IMR-90 (cell line): ENCODE results near the gene KCTD19. TPM values are rescaled to one million over a fixed set of nuclear protein-coding genes. Genes with fewer than 3 reads are reported as not detected.

Experiments
- ATAC-seq: fragments of 200-7000 bp; cut with Tn5 transposase; 2 replicates; pipeline ENCODE4 v1.9.1; 2020; ENCODE audit warnings: low read depth, mild to moderate bottlenecking, moderate library complexity
- BruUV-seq: library from RNA; stranded (reverse); fragments of 400-500 nt; replicated peaks from 2 replicates; lab custom pipeline; 2021; lab: Mats Ljungman, UMichigan
- CTCF ChIA-PET: fragments of 300-600 bp; formaldehyde crosslinking; extraction: SDS; loops from one replicate; lab custom pipeline; 2021; ENCODE audit warnings: antibody characterized with exemption; lab: Yijun Ruan, JAX
- POLR2A ChIA-PET: fragments of 300-600 bp; sonication (Branson Sonifier 250); formaldehyde crosslinking; loops from one replicate; lab custom pipeline; 2022; ENCODE audit warnings: antibody characterized with exemption; ENCODE audit not compliant: unreplicated experiment; lab: Charles Lee
- DNase-seq: peaks from one replicate; pipeline ENCODE4 v3.0.0; 2013
- H2AFZ ChIP-seq: replicated peaks from 2 replicates; pipeline ENCODE3; 2013; ENCODE audit warnings: low read length, mild to moderate bottlenecking; ENCODE audit not compliant: poor library complexity
- H2AK5ac ChIP-seq: 2 replicates; pipeline ENCODE4 v1.6.1; 2013; ENCODE audit warnings: low read depth, low read length, inconsistent platforms
- H2AK9ac ChIP-seq: replicated peaks from 2 replicates; pipeline ENCODE3; 2013; ENCODE audit warnings: mild to moderate bottlenecking, low read depth, low read length, moderate library complexity; ENCODE audit not compliant: poor library complexity
- H2BK120ac ChIP-seq: 2 replicates; pipeline ENCODE4 v1.6.1; 2013; ENCODE audit warnings: low read depth, low read length, inconsistent platforms
- H2BK15ac ChIP-seq: 3 replicates; pipeline ENCODE4 v1.6.1; 2013; ENCODE audit warnings: low read depth, low read length, inconsistent platforms
- H2BK20ac ChIP-seq: 2 replicates; pipeline ENCODE4 v1.6.1; 2013; ENCODE audit warnings: low read depth, mild to moderate bottlenecking, inconsistent platforms, low read length, moderate library complexity
- H2BK5ac ChIP-seq: 2 replicates; pipeline ENCODE4 v1.6.1; 2013; ENCODE audit warnings: mild to moderate bottlenecking, low read depth, low read length, inconsistent platforms; ENCODE audit not compliant: poor library complexity, severe bottlenecking
- H3K14ac ChIP-seq: replicated peaks from 2 replicates; pipeline ENCODE4 v1.6.1; 2013; ENCODE audit warnings: low read depth, low read length, inconsistent platforms
- H3K18ac ChIP-seq: 2 replicates; pipeline ENCODE4 v1.6.1; 2013; ENCODE audit warnings: low read depth, low read length, control low read depth
- H3K23ac ChIP-seq: 2 replicates; pipeline ENCODE4 v1.6.1; 2013; ENCODE audit warnings: low read depth, low read length, inconsistent platforms
- H3K27ac ChIP-seq: 2 replicates; pipeline ENCODE4 v1.5.1; 2013; ENCODE audit warnings: mild to moderate bottlenecking, control low read depth, low read length; ENCODE audit not compliant: insufficient read depth
- H3K27me3 ChIP-seq: 2 replicates; pipeline ENCODE4 v1.6.1; 2013; ENCODE audit warnings: low read length; ENCODE audit not compliant: control insufficient read depth, insufficient read depth
- H3K36me3 ChIP-seq: 2 replicates; pipeline ENCODE4 v1.6.1; 2013; ENCODE audit warnings: low read length, mixed read lengths; ENCODE audit not compliant: control insufficient read depth, insufficient read depth
- H3K4ac ChIP-seq: 2 replicates; pipeline ENCODE4 v1.6.1; 2013; ENCODE audit warnings: low read depth, low read length, inconsistent platforms
- H3K4me1 ChIP-seq: 2 replicates; pipeline ENCODE4 v1.6.1; 2013; ENCODE audit warnings: low read length, mixed read lengths; ENCODE audit not compliant: control insufficient read depth, insufficient read depth
- H3K4me2 ChIP-seq: 2 replicates; pipeline ENCODE4 v1.6.1; 2013; ENCODE audit warnings: low read depth, mild to moderate bottlenecking, control low read depth, low read length, moderate library complexity
- H3K4me3 ChIP-seq: 2 replicates; pipeline ENCODE4 v1.5.1; 2013; ENCODE audit warnings: low read depth, mild to moderate bottlenecking, control low read depth, low read length, moderate library complexity; ENCODE audit not compliant: insufficient read depth
- H3K56ac ChIP-seq: 2 replicates; pipeline ENCODE4 v1.6.1; 2013; ENCODE audit warnings: low read length, inconsistent platforms; ENCODE audit not compliant: insufficient read depth; ENCODE audit errors: extremely low read depth
- H3K79me1 ChIP-seq, 2 experiments: 2 replicates each; pipeline ENCODE4 v1.6.1; 2013; ENCODE audit warnings: low read length in 2 of 2, inconsistent platforms in 1 of 2, low read depth in 1 of 2
- H3K9ac ChIP-seq: 2 replicates; pipeline ENCODE4 v1.6.1; 2013; ENCODE audit warnings: low read depth, low read length, control low read depth
- H3K9me1 ChIP-seq: 2 replicates; pipeline ENCODE4 v1.6.1; 2013; ENCODE audit warnings: low read length, inconsistent platforms; ENCODE audit not compliant: insufficient read depth
- H3K9me3 ChIP-seq: 2 replicates; pipeline ENCODE4 v1.6.1; 2013; ENCODE audit warnings: low read length; ENCODE audit not compliant: control insufficient read depth, insufficient read depth
- H4K20me1 ChIP-seq: 2 replicates; pipeline ENCODE4 v1.6.1; 2013; ENCODE audit warnings: low read length, inconsistent platforms; ENCODE audit not compliant: insufficient read depth
- H4K5ac ChIP-seq: 2 replicates; pipeline ENCODE4 v1.6.1; 2013; ENCODE audit warnings: mild to moderate bottlenecking, low read depth, low read length, control low read depth
- H4K8ac ChIP-seq, 2 experiments: 2 replicates each; pipeline ENCODE4 v1.6.1; 2013; ENCODE audit warnings: low read depth in 2 of 2, low read length in 2 of 2, control low read depth in 1 of 2, inconsistent platforms in 1 of 2
- H4K91ac ChIP-seq: 2 replicates; pipeline ENCODE4 v1.6.1; 2013; ENCODE audit warnings: low read depth, low read length, inconsistent platforms; ENCODE audit not compliant: insufficient read depth
- BHLHE40 ChIP-seq: fragments of 150-350 bp; IDR thresholded peaks from 2 replicates; pipeline ENCODE4 v1.6.1; 2016; ENCODE audit warnings: mild to moderate bottlenecking, low read depth, low read length
- CHD1 ChIP-seq: IDR thresholded peaks from 2 replicates; pipeline ENCODE4 v1.6.1; 2012; ENCODE audit warnings: low read depth, low read length, improper control_type of control experiment
- FOS ChIP-seq: fragments of 150-350 bp; IDR thresholded peaks from 2 replicates; pipeline ENCODE4 v1.6.1; 2016; ENCODE audit warnings: low read depth, low read length
- MAFK ChIP-seq: IDR thresholded peaks from 2 replicates; pipeline ENCODE4 v1.6.1; 2012; ENCODE audit warnings: low read depth, low read length, improper control_type of control experiment
- MAZ ChIP-seq: IDR thresholded peaks from 2 replicates; pipeline ENCODE4 v1.6.1; 2012; ENCODE audit warnings: low read depth, mild to moderate bottlenecking, low read length, improper control_type of control experiment, moderate library complexity, borderline replicate concordance
- MXI1 ChIP-seq: IDR thresholded peaks from 2 replicates; pipeline ENCODE4 v1.6.1; 2012; ENCODE audit warnings: low read depth, mild to moderate bottlenecking, low read length, moderate library complexity, borderline replicate concordance
- NFE2L2 ChIP-seq: fragments of 150-350 bp; IDR thresholded peaks from 2 replicates; pipeline ENCODE4 v1.6.1; 2016; ENCODE audit warnings: low read depth, mild to moderate bottlenecking, low read length
- POLR2A ChIP-seq: IDR thresholded peaks from 2 replicates; pipeline ENCODE4 v1.6.1; 2012; ENCODE audit warnings: mild to moderate bottlenecking, low read depth, low read length
- RAD21 ChIP-seq: IDR thresholded peaks from 2 replicates; pipeline ENCODE4 v1.6.1; 2012; ENCODE audit warnings: low read length, improper control_type of control experiment
- RCOR1 ChIP-seq: IDR thresholded peaks from 2 replicates; pipeline ENCODE4 v1.6.1; 2012; ENCODE audit warnings: mild to moderate bottlenecking, low read length, improper control_type of control experiment; ENCODE audit not compliant: insufficient replicate concordance
- RFX5 ChIP-seq: IDR thresholded peaks from 2 replicates; pipeline ENCODE4 v1.8.0; 2012; ENCODE audit warnings: low read depth, mild to moderate bottlenecking, low read length, moderate library complexity
- SMC3 ChIP-seq: fragments of 150-350 bp; IDR thresholded peaks from 2 replicates; pipeline ENCODE4 v1.6.1; 2016; ENCODE audit warnings: low read depth, mild to moderate bottlenecking, antibody characterized with exemption, low read length, moderate library complexity
- dilution Hi-C: fragments of 300-500 bp; cut with HindIII; formaldehyde crosslinking; loops from one replicate; pipeline ENCODE4 v1.14.3; 2018; ENCODE audit warnings: low sequenced_read_pairs; ENCODE audit not compliant: unreplicated experiment
- in situ Hi-C: fragments of 300-500 bp; cut with MboI; formaldehyde crosslinking; loops from 3 replicates; pipeline ENCODE4 v1.14.3; 2019; ENCODE audit warnings: low sequenced_read_pairs, inconsistent platforms, mixed read lengths
- intact Hi-C: fragments of 100-400 bp; cut with micrococcal nuclease; formaldehyde crosslinking; loops from 2 replicates; pipeline ENCODE4 v1.10.0; 2022
- polyA plus RNA-seq, 3 experiments: library from polyadenylated mRNA; depleted of rRNA; stranded (reverse); fragments of >200 nt; gene quantifications; 2 replicates each; pipeline ENCODE4 v1.2.3, GENCODE V29; 2012; ENCODE audit warnings: low replicate concordance in 1 of 3
- total RNA-seq: library from RNA; depleted of rRNA; stranded (reverse); fragments of >200 nt; gene quantifications from 2 replicates; pipeline ENCODE4 v1.2.3, GENCODE V29; 2012
- TF ChIP-seq, protein P1 (sequence below): fragments of 150-350 bp; IDR thresholded peaks from 2 replicates; pipeline ENCODE4 v1.6.1; 2016; ENCODE audit warnings: low read depth, mild to moderate bottlenecking, low read length, moderate library complexity, borderline replicate concordance
- TF ChIP-seq, protein P2 (sequence below): conservative IDR thresholded peaks from 2 replicates; pipeline ENCODE4 v1.5.1; 2012; ENCODE audit warnings: mild to moderate bottlenecking, low read depth, low read length, improper control_type of control experiment

Gene KCTD19
- total and polyA plus RNA-seq, 2 of the 4 experiments (the other 2 are of a cell fraction) = under 0.01 to 0.07 TPM

DNA sequence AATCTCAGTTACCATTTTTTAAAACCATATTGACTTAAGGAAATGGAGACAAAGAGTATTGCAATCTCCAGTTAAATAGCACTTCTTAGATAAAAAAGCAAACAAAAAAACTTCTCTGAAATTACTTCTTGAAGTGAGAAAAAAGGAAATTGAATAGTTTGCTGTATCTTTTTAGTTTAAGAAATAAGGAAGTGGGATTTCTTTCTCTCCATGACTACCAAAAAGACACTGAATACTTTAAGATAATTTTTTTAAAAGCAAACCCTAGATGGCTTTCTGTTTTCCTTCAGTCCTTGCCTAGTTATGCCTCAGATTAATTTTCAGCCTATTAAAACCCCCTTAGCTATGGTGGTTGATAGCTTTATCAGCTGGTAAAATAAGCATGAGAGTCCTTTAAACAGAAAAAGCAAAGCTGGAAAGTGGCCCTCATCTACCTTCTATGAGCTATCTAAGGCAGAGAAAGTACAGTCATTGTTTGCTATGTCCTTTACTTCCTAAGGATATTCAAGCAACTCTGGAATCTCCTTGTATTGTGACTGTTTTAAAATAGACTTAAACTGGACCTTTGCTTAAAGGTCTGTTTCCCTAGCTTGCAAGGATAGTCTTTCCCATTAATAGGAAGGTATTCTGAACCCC, 38.2 kb upstream of the KCTD19 start:
- no peak overlapping the region for H3K14ac ChIP-seq
- H4K91ac ChIP-seq = no peak overlapping the region
- H3K23ac ChIP-seq = no peak overlapping the region
- H2BK120ac ChIP-seq = no peak overlapping the region
- H3K4me2 ChIP-seq = no peak overlapping the region
- in situ Hi-C loops (no loop called here), intact Hi-C loops (no loop called here), dilution Hi-C loops (no loop called here)
- no peaks in the 10 kb centered on the region for H4K20me1 ChIP-seq
- TF ChIP-seq BHLHE40 (no peak), POLR2A (no peak), CHD1 (no peak), NFE2L2 (no peak), RFX5 (no peak), FOS (no peak), MAFK (no peak), MXI1 (no peak), MAZ (no peak), RAD21 (no peak), RCOR1 (no peak), SMC3 (no peak)
- TF ChIP-seq, protein P1, sequence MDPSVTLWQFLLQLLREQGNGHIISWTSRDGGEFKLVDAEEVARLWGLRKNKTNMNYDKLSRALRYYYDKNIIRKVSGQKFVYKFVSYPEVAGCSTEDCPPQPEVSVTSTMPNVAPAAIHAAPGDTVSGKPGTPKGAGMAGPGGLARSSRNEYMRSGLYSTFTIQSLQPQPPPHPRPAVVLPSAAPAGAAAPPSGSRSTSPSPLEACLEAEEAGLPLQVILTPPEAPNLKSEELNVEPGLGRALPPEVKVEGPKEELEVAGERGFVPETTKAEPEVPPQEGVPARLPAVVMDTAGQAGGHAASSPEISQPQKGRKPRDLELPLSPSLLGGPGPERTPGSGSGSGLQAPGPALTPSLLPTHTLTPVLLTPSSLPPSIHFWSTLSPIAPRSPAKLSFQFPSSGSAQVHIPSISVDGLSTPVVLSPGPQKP = no peak
- TF ChIP-seq, protein P2, sequence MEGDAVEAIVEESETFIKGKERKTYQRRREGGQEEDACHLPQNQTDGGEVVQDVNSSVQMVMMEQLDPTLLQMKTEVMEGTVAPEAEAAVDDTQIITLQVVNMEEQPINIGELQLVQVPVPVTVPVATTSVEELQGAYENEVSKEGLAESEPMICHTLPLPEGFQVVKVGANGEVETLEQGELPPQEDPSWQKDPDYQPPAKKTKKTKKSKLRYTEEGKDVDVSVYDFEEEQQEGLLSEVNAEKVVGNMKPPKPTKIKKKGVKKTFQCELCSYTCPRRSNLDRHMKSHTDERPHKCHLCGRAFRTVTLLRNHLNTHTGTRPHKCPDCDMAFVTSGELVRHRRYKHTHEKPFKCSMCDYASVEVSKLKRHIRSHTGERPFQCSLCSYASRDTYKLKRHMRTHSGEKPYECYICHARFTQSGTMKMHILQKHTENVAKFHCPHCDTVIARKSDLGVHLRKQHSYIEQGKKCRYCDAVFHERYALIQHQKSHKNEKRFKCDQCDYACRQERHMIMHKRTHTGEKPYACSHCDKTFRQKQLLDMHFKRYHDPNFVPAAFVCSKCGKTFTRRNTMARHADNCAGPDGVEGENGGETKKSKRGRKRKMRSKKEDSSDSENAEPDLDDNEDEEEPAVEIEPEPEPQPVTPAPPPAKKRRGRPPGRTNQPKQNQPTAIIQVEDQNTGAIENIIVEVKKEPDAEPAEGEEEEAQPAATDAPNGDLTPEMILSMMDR = no peak
- no peak overlapping the region for H2AFZ ChIP-seq
- H4K5ac ChIP-seq = no peak overlapping the region
- no peaks in the 10 kb centered on the region for H3K4me1 ChIP-seq
- H3K4me3 ChIP-seq = no peak overlapping the region
- DNase-seq = no peak
- no peak overlapping the region for H2AK9ac ChIP-seq
- no peaks in the 10 kb centered on the region for H3K9me1 ChIP-seq
- ChIA-PET POLR2A (no interaction called here), CTCF (no interaction called here)
- H3K27ac ChIP-seq = no peak overlapping the region
- H3K36me3 ChIP-seq = no peaks in the 10 kb centered on the region
- peaks cover 37% of the 10 kb centered on the region for H3K27me3 ChIP-seq
- H3K4ac ChIP-seq = no peak overlapping the region
- no peak for ATAC-seq
- no peak overlapping the region for H4K8ac ChIP-seq
- no peak overlapping the region for H3K56ac ChIP-seq
- H3K79me1 ChIP-seq = no peaks in the 10 kb centered on the region
- H3K9ac ChIP-seq = no peak overlapping the region
- H2BK20ac ChIP-seq = no peak overlapping the region
- H3K18ac ChIP-seq = no peak overlapping the region
- no peaks in the 10 kb centered on the region for H3K9me3 ChIP-seq
- no TSS peak for BruUV-seq
- H2BK15ac ChIP-seq = no peak overlapping the region
- H2BK5ac ChIP-seq = no peak overlapping the region
- no peak overlapping the region for H2AK5ac ChIP-seq
